K562 (cell line): ENCODE measurements around the gene LSM12. TPM values are rescaled to one million over a fixed set of nuclear protein-coding genes. Genes with fewer than 3 reads are reported as not detected.

Experiments used
- BRD4 ChIP-seq: fragments of 200-600 bp; sonication (generic); IDR thresholded peaks from 2 replicates; pipeline ENCODE4 v1.6.1; 2017; ENCODE audit warnings: inconsistent platforms
- CC2D1A ChIP-seq: fragments of 450-650 bp; IDR thresholded peaks from 2 replicates; pipeline ENCODE4 v1.6.1; 2017; ENCODE audit warnings: mild to moderate bottlenecking
- HCFC1 ChIP-seq: IDR thresholded peaks from 2 replicates; pipeline ENCODE4 v1.6.1; 2012; ENCODE audit warnings: low read depth, low read length, improper control_type of control experiment
- HEY1 ChIP-seq: fragments of 250-450 bp; sonication (Bioruptor Pico); IDR thresholded peaks from 2 replicates; pipeline ENCODE4 v1.5.0; 2020; ENCODE audit warnings: mild to moderate bottlenecking, moderate library complexity, borderline replicate concordance
- NBN ChIP-seq: fragments of 450-650 bp; IDR thresholded peaks from 2 replicates; pipeline ENCODE4 v1.6.1; 2016; ENCODE audit warnings: low read depth, mild to moderate bottlenecking
- NCOA6 ChIP-seq: fragments of 450-650 bp; IDR thresholded peaks from 2 replicates; pipeline ENCODE4 v1.6.1; 2017; ENCODE audit warnings: mild to moderate bottlenecking
- PML ChIP-seq: IDR thresholded peaks from 2 replicates; pipeline ENCODE4 v1.6.1; 2012; ENCODE audit warnings: low read length, inconsistent platforms
- POLR2AphosphoS2 ChIP-seq: IDR thresholded peaks from 2 replicates; pipeline ENCODE4 v1.6.1; 2012; ENCODE audit warnings: low read length, improper control_type of control experiment
- RHOXF2B ChIP-seq: fragments of 250-450 bp; sonication (Bioruptor Pico); conservative IDR thresholded peaks from 2 replicates; pipeline ENCODE4 v1.5.1; 2021
- SMARCC2 ChIP-seq: fragments of 450-650 bp; IDR thresholded peaks from 2 replicates; pipeline ENCODE4 v1.6.1; 2017; ENCODE audit warnings: antibody characterized with exemption, moderate library complexity, mild to moderate bottlenecking, low read depth
- UBTF ChIP-seq, 2 experiments: IDR thresholded peaks; 2 replicates each; pipeline ENCODE4 v1.6.1; 2012; ENCODE audit warnings: improper control_type of control experiment in 2 of 2, low read depth in 2 of 2, low read length in 2 of 2, borderline replicate concordance in 1 of 2
- ZNF347 ChIP-seq: fragments of 450-650 bp; formaldehyde crosslinking; IDR thresholded peaks from 2 replicates; pipeline ENCODE4 v1.4.0; 2020; ENCODE audit warnings: low read depth, mild to moderate bottlenecking, moderate library complexity
- ZNF408 ChIP-seq: fragments of 250-450 bp; sonication (Bioruptor Pico); IDR thresholded peaks from 2 replicates; pipeline ENCODE4 v1.4.0; 2020; ENCODE audit warnings: low read depth, mild to moderate bottlenecking, moderate library complexity
- polyA plus RNA-seq, 8 experiments: library from polyadenylated mRNA; depleted of rRNA in 4 of 8; stranded (reverse) in 5 of 8; unstranded in 3 of 8; fragments of >200 nt; fragmentation: Nextera tagmentation in 2 of 8; fragmentation: Illumina TruSeq in 1 of 8; extraction: Ambion mirVana in 2 of 8; extraction: Trizol in 1 of 8; gene quantifications; 2 replicates each; pipeline versions ENCODE4 v1.2.1 to v1.2.3, GENCODE V29; 2011 to 2014; ENCODE audit warnings: inconsistent platforms in 1 of 8, missing spikeins in 1 of 8
- total RNA-seq, 7 experiments: library from RNA; depleted of rRNA in 6 of 7; stranded (reverse); fragments of >200 nt in 6 of 7; fragmentation: Illumina TruSeq in 2 of 7; extraction: Trizol in 2 of 7; gene quantifications; 2 replicates each; pipeline versions ENCODE4 v1.2.1 to v1.2.3, GENCODE V29; 2011 to 2021; ENCODE audit warnings: low replicate concordance in 1 of 7
- TF ChIP-seq, protein P1 (sequence below): sonication (generic); formaldehyde crosslinking; IDR thresholded peaks from 2 replicates; pipeline ENCODE4 v1.8.1; 2023; ENCODE audit warnings: mild to moderate bottlenecking, missing genetic modification reagents, moderate library complexity
- TF ChIP-seq, protein P2 (sequence below), 2 experiments: fragments of 450-650 bp in 1 of 2; IDR thresholded peaks; 2 replicates each; pipeline ENCODE4 v1.6.1; 2011 to 2017; ENCODE audit warnings: low read depth in 2 of 2, antibody characterized with exemption in 1 of 2, borderline replicate concordance in 1 of 2, low read length in 1 of 2, mild to moderate bottlenecking in 1 of 2, mixed read lengths in 1 of 2; ENCODE audit not compliant: control insufficient read depth in 1 of 2

LSM12 gene
- total and polyA plus RNA-seq, 9 of the 15 experiments (the other 6 are each of a cell fraction or from before 2014, with no cell fraction given): 53.0 to 258 (median 89.3) TPM

GRCh38 chr17:44070455-44071197 lies 4.2 kb upstream of the LSM12 start, which contains the start of gene G6PC3 (continued):
- TF ChIP-seq, protein P1, sequence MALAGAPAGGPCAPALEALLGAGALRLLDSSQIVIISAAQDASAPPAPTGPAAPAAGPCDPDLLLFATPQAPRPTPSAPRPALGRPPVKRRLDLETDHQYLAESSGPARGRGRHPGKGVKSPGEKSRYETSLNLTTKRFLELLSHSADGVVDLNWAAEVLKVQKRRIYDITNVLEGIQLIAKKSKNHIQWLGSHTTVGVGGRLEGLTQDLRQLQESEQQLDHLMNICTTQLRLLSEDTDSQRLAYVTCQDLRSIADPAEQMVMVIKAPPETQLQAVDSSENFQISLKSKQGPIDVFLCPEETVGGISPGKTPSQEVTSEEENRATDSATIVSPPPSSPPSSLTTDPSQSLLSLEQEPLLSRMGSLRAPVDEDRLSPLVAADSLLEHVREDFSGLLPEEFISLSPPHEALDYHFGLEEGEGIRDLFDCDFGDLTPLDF (CRISPR knock-in tag): no peak
- TF ChIP-seq HCFC1 (peak; percentile 89), SMARCC2 (no peak), ZNF347 (CRISPR knock-in tag) (no peak), PML (no peak; the same call in 1 of the 2 replicates), CC2D1A (no peak), BRD4 (no peak), HEY1 (CRISPR knock-in tag) (no peak), NBN (peak; percentile 28; the same call in 1 of the 2 replicates), UBTF (IDR thresholded peaks at IDR 0.05; ENCODE audit: borderline replicate concordance in 1 of 2, low read depth in 2 of 2, low read length in 2 of 2) (peak in 1 of 2 experiments; percentile 68; a peak in 1 of 4 replicates), POLR2AphosphoS2 (no peak), ZNF408 (CRISPR knock-in tag) (no peak), NCOA6 (no peak), RHOXF2B (CRISPR knock-in tag) (no peak)
- TF ChIP-seq, protein P2, sequence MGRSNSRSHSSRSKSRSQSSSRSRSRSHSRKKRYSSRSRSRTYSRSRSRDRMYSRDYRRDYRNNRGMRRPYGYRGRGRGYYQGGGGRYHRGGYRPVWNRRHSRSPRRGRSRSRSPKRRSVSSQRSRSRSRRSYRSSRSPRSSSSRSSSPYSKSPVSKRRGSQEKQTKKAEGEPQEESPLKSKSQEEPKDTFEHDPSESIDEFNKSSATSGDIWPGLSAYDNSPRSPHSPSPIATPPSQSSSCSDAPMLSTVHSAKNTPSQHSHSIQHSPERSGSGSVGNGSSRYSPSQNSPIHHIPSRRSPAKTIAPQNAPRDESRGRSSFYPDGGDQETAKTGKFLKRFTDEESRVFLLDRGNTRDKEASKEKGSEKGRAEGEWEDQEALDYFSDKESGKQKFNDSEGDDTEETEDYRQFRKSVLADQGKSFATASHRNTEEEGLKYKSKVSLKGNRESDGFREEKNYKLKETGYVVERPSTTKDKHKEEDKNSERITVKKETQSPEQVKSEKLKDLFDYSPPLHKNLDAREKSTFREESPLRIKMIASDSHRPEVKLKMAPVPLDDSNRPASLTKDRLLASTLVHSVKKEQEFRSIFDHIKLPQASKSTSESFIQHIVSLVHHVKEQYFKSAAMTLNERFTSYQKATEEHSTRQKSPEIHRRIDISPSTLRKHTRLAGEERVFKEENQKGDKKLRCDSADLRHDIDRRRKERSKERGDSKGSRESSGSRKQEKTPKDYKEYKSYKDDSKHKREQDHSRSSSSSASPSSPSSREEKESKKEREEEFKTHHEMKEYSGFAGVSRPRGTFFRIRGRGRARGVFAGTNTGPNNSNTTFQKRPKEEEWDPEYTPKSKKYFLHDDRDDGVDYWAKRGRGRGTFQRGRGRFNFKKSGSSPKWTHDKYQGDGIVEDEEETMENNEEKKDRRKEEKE (IDR thresholded peaks at IDR 0.05; ENCODE audit: borderline replicate concordance in 1 of 2, control insufficient read depth in 1 of 2, low read depth in 2 of 2, low read length in 1 of 2): 0 out of 4 replicates have a peak, but pooled peaks of 1 of the 2 experiments have one; percentile 58
